AG04449 (cell line): ENCODE measurements around the gene LRRC9.

ENCODE experiments used
- CTCF ChIA-PET: fragments of 350-600 bp; formaldehyde crosslinking; extraction: SDS; loops from one replicate; lab custom pipeline; 2021; ENCODE audit warnings: antibody characterized with exemption; lab: Yijun Ruan, JAX
- POLR2A ChIA-PET: fragments of 400-600, 350-600 bp; formaldehyde crosslinking; extraction: SDS; loops from one replicate; lab custom pipeline; 2020; ENCODE audit warnings: antibody characterized with exemption, inconsistent platforms; lab: Yijun Ruan, JAX
- DNase-seq: peaks from one replicate; pipeline ENCODE4 v3.0.0-alpha.2; 2010; ENCODE audit warnings: low read depth, low spot score
- H3K4me3 ChIP-seq: 2 replicates; pipeline ENCODE4 v1.5.1; 2011; ENCODE audit warnings: low read depth, mild to moderate bottlenecking, control low read depth, low read length
- TF ChIP-seq, protein P1 (sequence below): IDR thresholded peaks from one replicate; pipeline ENCODE4 v1.5.1; 2011; ENCODE audit warnings: mild to moderate bottlenecking, moderate library complexity, low read length, control low read depth, inconsistent platforms; ENCODE audit not compliant: insufficient read depth; ENCODE audit errors: missing control alignments

The LRRC9 gene

DNA sequence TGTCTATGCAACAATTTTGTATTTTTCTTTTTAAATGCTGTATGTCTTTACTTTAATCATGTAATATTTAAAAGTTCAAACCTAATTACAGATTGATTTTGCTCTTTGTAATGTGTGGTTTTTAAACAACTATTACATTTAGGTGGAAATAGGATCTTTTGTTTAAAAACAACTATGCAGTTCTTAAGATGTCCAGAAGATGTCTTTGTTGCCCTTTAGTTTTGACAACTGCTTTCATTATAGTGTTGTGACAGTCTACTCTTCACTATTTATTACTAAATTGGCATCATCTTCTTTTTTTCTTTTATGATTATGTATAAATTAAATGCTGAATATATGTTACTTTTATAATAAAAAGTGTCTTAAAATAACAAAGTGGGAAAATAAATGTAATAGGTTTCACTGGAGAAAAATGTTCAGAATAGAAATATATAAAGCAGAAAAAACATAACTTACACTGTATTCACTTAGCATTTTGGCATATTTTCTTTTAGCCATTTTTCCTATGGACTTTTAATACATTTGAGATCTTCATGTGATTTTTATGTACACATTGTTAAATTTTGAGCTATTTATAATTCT, 144.6 kb downstream of the LRRC9 start:
- TF ChIP-seq, protein P1, sequence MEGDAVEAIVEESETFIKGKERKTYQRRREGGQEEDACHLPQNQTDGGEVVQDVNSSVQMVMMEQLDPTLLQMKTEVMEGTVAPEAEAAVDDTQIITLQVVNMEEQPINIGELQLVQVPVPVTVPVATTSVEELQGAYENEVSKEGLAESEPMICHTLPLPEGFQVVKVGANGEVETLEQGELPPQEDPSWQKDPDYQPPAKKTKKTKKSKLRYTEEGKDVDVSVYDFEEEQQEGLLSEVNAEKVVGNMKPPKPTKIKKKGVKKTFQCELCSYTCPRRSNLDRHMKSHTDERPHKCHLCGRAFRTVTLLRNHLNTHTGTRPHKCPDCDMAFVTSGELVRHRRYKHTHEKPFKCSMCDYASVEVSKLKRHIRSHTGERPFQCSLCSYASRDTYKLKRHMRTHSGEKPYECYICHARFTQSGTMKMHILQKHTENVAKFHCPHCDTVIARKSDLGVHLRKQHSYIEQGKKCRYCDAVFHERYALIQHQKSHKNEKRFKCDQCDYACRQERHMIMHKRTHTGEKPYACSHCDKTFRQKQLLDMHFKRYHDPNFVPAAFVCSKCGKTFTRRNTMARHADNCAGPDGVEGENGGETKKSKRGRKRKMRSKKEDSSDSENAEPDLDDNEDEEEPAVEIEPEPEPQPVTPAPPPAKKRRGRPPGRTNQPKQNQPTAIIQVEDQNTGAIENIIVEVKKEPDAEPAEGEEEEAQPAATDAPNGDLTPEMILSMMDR = peak; percentile 30
- no peak for DNase-seq
- H3K4me3 ChIP-seq = no peak overlapping the region
- ChIA-PET POLR2A (no interaction called here), CTCF (interaction anchor here (0.6 to 5.3 kb wide), 10 partner anchors 9 to 498 kb away, joined by 3 to 198 read pairs (median 4); no protein-coding TSS in a partner anchor)

DNA sequence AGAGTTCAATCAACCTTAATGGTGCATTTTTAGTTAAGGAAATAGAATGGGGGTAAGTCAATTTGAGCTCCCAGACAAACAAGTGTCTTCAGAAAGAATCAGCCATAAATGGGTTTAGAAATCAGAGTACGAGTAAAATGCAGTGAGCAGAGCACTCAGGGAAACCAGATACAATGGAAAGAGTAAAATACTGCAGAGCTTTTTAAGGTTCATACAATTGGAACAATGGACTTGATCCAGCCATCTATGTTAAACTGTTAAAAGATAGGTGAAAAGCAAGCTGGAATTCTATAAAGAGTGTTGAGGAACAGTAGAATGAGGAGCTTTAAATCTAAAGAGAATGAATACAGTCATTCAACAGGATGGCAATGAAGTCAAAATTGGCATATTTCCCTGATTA, 147.9 kb downstream of the LRRC9 start:
- TF ChIP-seq, protein P1 = no peak
- DNase-seq = no peak
- H3K4me3 ChIP-seq = no peak overlapping the region
- POLR2A ChIA-PET = no interaction called here
- CTCF ChIA-PET = interaction anchor here (1.0 to 5.3 kb wide), 5 partner anchors 15 to 117 kb away, joined by 3 to 198 read pairs (median 3); no protein-coding TSS in a partner anchor

DNA sequence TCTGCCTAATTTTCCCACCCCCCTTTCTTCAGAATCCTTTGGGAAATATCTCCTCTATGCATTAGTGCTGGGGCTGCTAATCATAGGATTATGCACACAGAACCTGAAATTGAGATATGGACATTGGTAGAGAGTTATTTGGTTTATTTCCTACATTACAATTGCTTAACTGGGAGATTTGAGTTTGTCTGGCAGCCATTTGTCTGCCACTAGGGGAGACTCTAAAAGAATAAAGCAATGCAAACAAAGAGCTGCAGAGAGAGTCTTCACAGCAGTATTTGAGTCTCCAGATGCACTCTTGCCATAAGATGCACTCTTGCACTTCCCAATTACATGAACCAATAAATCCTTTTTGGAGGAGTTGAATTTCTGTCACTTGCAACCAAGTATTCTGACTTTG, 159.8 kb downstream of the LRRC9 start:
- TF ChIP-seq, protein P1 = no peak
- ChIA-PET CTCF (interaction anchor here (0.9 to 1.8 kb wide), 3 partner anchors 9 to 115 kb away, joined by 3 to 8 read pairs (median 5); no protein-coding TSS in a partner anchor), POLR2A (no interaction called here)
- H3K4me3 ChIP-seq = no peak overlapping the region
- DNase-seq = no peak

DNA sequence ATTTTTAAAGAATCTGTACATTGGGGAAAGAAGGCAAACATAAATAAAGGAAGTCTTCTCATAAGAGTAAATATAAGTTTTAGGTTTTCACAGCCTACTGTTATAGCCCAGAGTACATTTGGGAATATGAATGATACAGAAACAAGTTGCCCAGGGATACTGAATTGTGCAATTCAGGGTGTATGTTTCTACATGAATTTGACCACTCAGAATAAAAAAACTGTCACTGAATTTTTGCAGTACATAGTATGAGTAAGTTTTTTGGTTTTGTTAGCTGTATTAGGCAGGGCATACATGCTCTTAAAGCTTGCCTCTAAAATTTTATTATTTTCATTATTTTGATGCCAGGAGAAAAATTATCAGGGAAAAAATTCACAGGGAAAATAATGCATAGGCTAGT, 165.1 kb downstream of the LRRC9 start:
- CTCF ChIA-PET = no interaction called here
- POLR2A ChIA-PET = no interaction called here
- TF ChIP-seq, protein P1 = no peak
- DNase-seq = no peak
- H3K4me3 ChIP-seq = no peak overlapping the region

DNA sequence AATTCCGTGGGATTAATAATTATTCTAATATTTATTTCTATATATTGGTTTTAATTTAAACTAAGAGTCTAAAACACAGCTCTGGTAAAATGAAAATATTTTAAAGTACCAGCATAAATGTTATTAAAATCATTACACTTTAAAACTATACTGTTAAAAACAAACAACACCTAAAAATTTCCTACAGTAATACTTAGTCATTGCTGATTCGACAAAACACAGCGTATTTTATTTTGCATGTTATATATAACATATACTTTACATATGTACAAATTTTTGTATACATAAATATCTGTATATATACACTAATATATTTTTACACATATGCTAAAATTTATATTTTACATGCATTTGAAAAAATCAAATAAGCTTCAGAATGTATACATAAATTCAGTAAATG, 165.7 kb downstream of the LRRC9 start:
- no peak for DNase-seq
- CTCF ChIA-PET = interaction anchor here (1.4 kb wide), 1 partner anchor 99 kb away, joined by 4 read pairs; no protein-coding TSS in a partner anchor
- TF ChIP-seq, protein P1 = no peak
- no peak overlapping the region for H3K4me3 ChIP-seq
- POLR2A ChIA-PET = no interaction called here

DNA sequence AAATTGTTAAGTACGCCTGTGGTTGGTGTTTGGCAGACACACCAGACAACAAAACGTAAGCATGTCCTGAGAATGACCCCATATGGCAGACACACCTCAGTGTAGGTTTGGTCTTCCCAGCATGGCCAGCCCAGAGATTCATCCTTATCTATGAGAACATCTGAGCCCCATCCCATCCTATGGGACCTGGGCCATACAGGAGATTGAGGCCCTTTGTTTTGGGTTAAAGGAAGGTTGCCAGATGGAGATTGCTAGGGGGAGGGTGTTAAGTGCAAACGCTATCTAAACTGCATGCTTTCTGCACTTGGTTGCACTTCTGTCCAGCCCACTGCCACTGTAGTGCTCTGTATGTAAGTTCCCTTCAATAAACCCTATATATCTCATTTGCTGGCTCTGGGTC, 167.7 kb downstream of the LRRC9 start:
- CTCF ChIA-PET = no interaction called here

More for the DNA sequence above, 167.7 kb downstream of the LRRC9 start:
- DNase-seq = no peak
- H3K4me3 ChIP-seq = no peak overlapping the region
- POLR2A ChIA-PET = no interaction called here
- TF ChIP-seq, protein P1 = no peak
